Peyer's patch (tissue), 4 donors: ENCODE measurements around the gene ANKRD55.
"Not testable (repeated sequence)": the region's sequence is repeated elsewhere in the genome, so short reads cannot be mapped to it uniquely, and the experiment has no call there.

ENCODE experiments used
- POLR2A ChIP-seq, 2 donors: fragments of 450-650 bp; IDR thresholded peaks; one replicate each; pipeline ENCODE4 v1.5.1; 2017; ENCODE audit warnings: antibody characterized with exemption in 2 of 2, mild to moderate bottlenecking in 2 of 2, moderate library complexity in 2 of 2
- TF ChIP-seq, protein P1 (sequence below), 6 experiments: fragments of 450-650 bp in 4 of 6; fragments of 200-600 bp in 2 of 6; sonication (generic) in 1 of 6; IDR thresholded peaks; one replicate each; pipeline ENCODE4 v1.5.1; 2017 to 2019; ENCODE audit warnings: antibody characterized with exemption in 6 of 6, mild to moderate bottlenecking in 3 of 6, moderate library complexity in 1 of 6

DNA sequence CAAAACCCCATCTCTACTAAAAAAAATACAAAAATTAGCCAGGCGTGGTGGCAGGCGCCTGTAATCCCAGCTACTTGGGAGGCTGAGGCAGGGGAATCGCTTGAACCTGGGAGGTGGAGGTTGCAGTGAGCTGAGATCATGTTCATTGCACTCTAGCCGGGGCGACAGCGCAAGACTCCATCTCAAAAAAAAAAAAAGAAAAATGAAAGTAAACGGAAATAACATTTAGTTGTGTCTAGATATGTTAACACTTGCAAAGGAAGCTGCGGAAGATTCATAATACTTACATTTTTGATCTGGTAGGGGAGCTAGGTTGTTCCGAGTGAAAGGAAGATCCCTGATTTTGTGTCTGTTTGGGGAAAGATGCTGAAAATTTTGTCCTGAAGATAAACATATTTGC lies 130.9 kb downstream of the ANKRD55 start:
- TF ChIP-seq, protein P1, sequence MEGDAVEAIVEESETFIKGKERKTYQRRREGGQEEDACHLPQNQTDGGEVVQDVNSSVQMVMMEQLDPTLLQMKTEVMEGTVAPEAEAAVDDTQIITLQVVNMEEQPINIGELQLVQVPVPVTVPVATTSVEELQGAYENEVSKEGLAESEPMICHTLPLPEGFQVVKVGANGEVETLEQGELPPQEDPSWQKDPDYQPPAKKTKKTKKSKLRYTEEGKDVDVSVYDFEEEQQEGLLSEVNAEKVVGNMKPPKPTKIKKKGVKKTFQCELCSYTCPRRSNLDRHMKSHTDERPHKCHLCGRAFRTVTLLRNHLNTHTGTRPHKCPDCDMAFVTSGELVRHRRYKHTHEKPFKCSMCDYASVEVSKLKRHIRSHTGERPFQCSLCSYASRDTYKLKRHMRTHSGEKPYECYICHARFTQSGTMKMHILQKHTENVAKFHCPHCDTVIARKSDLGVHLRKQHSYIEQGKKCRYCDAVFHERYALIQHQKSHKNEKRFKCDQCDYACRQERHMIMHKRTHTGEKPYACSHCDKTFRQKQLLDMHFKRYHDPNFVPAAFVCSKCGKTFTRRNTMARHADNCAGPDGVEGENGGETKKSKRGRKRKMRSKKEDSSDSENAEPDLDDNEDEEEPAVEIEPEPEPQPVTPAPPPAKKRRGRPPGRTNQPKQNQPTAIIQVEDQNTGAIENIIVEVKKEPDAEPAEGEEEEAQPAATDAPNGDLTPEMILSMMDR (IDR thresholded peaks at IDR 0.05): not testable (repeated sequence)
- not testable (repeated sequence) for TF ChIP-seq POLR2A (IDR thresholded peaks at IDR 0.05)
